GM12801 (cell line): Measurements from ENCODE around the gene KLHL1.

Experiments
- TF ChIP-seq, protein P1 (sequence below): IDR thresholded peaks from one replicate; pipeline ENCODE4 v1.5.1; 2011; ENCODE audit warnings: control low read depth; ENCODE audit not compliant: insufficient read length; ENCODE audit errors: extremely low read depth

The KLHL1 gene

GRCh38 chr13:69681722-69682121 lies 426.5 kb downstream of the KLHL1 start:
- TF ChIP-seq, protein P1, sequence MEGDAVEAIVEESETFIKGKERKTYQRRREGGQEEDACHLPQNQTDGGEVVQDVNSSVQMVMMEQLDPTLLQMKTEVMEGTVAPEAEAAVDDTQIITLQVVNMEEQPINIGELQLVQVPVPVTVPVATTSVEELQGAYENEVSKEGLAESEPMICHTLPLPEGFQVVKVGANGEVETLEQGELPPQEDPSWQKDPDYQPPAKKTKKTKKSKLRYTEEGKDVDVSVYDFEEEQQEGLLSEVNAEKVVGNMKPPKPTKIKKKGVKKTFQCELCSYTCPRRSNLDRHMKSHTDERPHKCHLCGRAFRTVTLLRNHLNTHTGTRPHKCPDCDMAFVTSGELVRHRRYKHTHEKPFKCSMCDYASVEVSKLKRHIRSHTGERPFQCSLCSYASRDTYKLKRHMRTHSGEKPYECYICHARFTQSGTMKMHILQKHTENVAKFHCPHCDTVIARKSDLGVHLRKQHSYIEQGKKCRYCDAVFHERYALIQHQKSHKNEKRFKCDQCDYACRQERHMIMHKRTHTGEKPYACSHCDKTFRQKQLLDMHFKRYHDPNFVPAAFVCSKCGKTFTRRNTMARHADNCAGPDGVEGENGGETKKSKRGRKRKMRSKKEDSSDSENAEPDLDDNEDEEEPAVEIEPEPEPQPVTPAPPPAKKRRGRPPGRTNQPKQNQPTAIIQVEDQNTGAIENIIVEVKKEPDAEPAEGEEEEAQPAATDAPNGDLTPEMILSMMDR: no peak

DNA sequence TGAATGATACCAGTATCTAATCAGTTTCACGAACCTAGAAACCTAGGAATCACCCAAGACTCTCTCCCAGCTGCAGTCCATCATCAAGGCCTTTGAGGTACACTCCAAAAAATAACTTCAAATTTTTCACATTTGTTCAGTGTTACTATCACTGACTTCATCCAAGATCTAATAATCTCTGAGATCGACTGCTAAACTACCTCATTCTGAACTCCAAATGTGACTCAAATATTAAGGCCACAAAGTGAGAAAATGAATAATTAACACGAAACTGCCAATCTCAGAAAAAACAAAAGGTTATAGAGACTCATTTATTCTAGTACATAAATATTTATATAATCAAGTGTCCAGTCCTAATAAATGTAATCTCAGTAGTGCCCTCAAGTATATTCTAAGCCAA lies 430.9 kb downstream of the KLHL1 start:
- TF ChIP-seq, protein P1: no peak

GRCh38 chr13:69676286-69676685 lies 432.0 kb downstream of the KLHL1 start:
- TF ChIP-seq, protein P1: no peak

- TF ChIP-seq, protein P1: no peak
Measured at GRCh38 chr13:69660155-69660554, 448.1 kb downstream of the KLHL1 start.

- TF ChIP-seq, protein P1: no peak
Measured at GRCh38 chr13:69657676-69658075, 450.6 kb downstream of the KLHL1 start.

- TF ChIP-seq, protein P1: no peak
Measured at GRCh38 chr13:69654392-69654791, 453.9 kb downstream of the KLHL1 start.
